ENCODE measurements around the gene RPL12.

DNA sequence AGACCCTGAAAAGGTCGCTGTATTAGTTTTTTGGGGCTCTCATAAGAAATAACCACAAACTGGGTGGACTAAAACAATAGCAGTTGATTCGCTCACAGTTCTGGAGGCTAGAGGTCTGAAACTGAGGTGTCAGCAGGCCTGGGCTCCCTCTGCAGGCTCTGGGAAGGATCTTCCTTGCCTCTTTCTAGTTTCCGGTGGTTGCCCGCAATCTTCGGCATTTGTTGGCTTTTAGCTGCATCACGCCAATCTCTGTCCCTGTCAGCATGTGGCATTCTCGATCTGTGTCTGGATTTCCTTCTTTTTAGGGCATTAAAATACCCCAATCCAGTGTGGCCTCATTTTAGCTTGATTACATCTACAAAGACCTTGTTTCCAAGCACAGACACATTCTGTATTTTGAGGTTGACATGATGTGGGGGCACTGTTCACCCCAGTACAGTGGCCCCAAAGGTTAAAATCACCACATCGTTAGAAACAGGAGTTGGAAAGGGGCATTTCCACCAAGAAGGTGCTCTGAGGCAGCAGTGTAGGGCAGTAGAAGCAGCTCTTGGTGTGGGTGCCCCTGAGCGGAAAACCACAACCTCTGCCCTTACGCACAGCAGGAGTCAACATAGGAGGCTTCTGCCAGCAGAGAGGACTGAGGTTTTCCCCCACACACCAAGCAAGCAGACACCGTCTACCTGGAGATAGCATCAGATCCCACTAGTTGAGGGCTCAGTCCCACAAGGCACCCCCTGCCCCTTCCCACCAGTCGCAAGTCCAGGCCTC, 13.5 kb downstream of the RPL12 start:
- TF ChIP-seq, protein P1, sequence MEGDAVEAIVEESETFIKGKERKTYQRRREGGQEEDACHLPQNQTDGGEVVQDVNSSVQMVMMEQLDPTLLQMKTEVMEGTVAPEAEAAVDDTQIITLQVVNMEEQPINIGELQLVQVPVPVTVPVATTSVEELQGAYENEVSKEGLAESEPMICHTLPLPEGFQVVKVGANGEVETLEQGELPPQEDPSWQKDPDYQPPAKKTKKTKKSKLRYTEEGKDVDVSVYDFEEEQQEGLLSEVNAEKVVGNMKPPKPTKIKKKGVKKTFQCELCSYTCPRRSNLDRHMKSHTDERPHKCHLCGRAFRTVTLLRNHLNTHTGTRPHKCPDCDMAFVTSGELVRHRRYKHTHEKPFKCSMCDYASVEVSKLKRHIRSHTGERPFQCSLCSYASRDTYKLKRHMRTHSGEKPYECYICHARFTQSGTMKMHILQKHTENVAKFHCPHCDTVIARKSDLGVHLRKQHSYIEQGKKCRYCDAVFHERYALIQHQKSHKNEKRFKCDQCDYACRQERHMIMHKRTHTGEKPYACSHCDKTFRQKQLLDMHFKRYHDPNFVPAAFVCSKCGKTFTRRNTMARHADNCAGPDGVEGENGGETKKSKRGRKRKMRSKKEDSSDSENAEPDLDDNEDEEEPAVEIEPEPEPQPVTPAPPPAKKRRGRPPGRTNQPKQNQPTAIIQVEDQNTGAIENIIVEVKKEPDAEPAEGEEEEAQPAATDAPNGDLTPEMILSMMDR (IDR thresholded peaks at IDR 0.05) = no peak
- no peak for TF ChIP-seq POLR2A (IDR thresholded peaks at IDR 0.05)

Measured in lower leg skin (tissue), 3 donors.